Measurements from ENCODE around the gene ERGIC1. TPM values are rescaled to one million over a fixed set of nuclear protein-coding genes. Genes with fewer than 3 reads are reported as not detected.
A peak's percentile ranks its signal among the peaks of the same experiment; 100 is the strongest.
"Not testable (repeated sequence)": the region's sequence is repeated elsewhere in the genome, so short reads cannot be mapped to it uniquely, and the experiment has no call there.

The ERGIC1 gene
- total RNA-seq (2021; fragmentation: NEBNext Ultra II Directional; extraction: Animal tissue kit (Norgen Biotek cat#: 25700)), result 100 to 1,000 TPM; 240 to 276 (median 258) TPM
- long read RNA-seq, transcript ERGIC1-202 (10 exons, 2,881 nt), result major isoform, 29 of 61 reads
- long read RNA-seq, partial matches to known transcripts, result 5 of 61 reads
- long read RNA-seq, other reads (novel, unspliced or antisense), result 24 of 61 reads

- Mint-ChIP-seq H3K9me3 (no peaks in the 10 kb centered on the region), H3K4me3 (peak within 1 kb of the TSS; percentile 89), H3K27me3 (ENCODE audit: insufficient read depth) (no peaks in the 10 kb centered on the region), H3K4me1 (ENCODE audit: low read depth) (peaks cover 58% of the 10 kb centered on the region), H3K27ac (peak within 1 kb of the TSS; percentile 85), H3K36me3 (ENCODE audit: low read depth) (peaks cover 5% of the 10 kb centered on the region; the same call in 1 of the 2 replicates)
- TF ChIP-seq CTCF (IDR thresholded peaks at IDR 0.05), result no peak
- peak; percentile 71 for DNase-seq
Measured at GRCh38 chr5:172833686-172834414, at the start of gene ERGIC1. TSS of gene ERGIC1 (plus strand) at chr5:172834251. CDS start at chr5:172834414, 163 bp downstream.

GRCh38 chr5:172785429-172786088, 48.5 kb upstream of the ERGIC1 start:
- H3K27ac Mint-ChIP-seq, result no peak overlapping the region
- no peak for DNase-seq
- TF ChIP-seq CTCF (IDR thresholded peaks at IDR 0.05), result no peak
- H3K27me3 Mint-ChIP-seq (ENCODE audit: insufficient read depth), result no peaks in the 10 kb centered on the region; the same call in 1 of the 2 replicates
- H3K36me3 Mint-ChIP-seq (ENCODE audit: low read depth), result no peaks in the 10 kb centered on the region
- peaks cover 30% of the 10 kb centered on the region for H3K4me1 Mint-ChIP-seq (ENCODE audit: low read depth)
- no peak overlapping the region for H3K4me3 Mint-ChIP-seq
- no peaks in the 10 kb centered on the region for H3K9me3 Mint-ChIP-seq

GRCh38 chr5:172786736-172787462, 47.2 kb upstream of the ERGIC1 start:
- Mint-ChIP-seq H3K36me3 (ENCODE audit: low read depth) (no peaks in the 10 kb centered on the region), H3K9me3 (no peaks in the 10 kb centered on the region), H3K4me3 (no peak overlapping the region), H3K27me3 (ENCODE audit: insufficient read depth) (no peaks in the 10 kb centered on the region; the same call in 1 of the 2 replicates), H3K4me1 (ENCODE audit: low read depth) (peaks cover 29% of the 10 kb centered on the region), H3K27ac (no peak overlapping the region)
- no peak for TF ChIP-seq CTCF (IDR thresholded peaks at IDR 0.05)
- DNase-seq, result no peak

GRCh38 chr5:172787538-172787937, 46.5 kb upstream of the ERGIC1 start:
- H3K4me3 Mint-ChIP-seq; H3K36me3 Mint-ChIP-seq (ENCODE audit: low read depth); H3K9me3 Mint-ChIP-seq; DNase-seq; H3K27ac Mint-ChIP-seq; H3K27me3 Mint-ChIP-seq (ENCODE audit: insufficient read depth): not testable (repeated sequence)
- H3K4me1 Mint-ChIP-seq (ENCODE audit: low read depth), result peaks cover 23% of the 10 kb centered on the region

- Mint-ChIP-seq H3K4me3 (no peak overlapping the region), H3K4me1 (ENCODE audit: low read depth) (peaks cover 32% of the 10 kb centered on the region), H3K36me3 (ENCODE audit: low read depth) (no peaks in the 10 kb centered on the region), H3K9me3 (no peaks in the 10 kb centered on the region), H3K27ac (no peak overlapping the region), H3K27me3 (ENCODE audit: insufficient read depth) (no peaks in the 10 kb centered on the region; the same call in 1 of the 2 replicates)
- DNase-seq, result no peak
- no peak for TF ChIP-seq CTCF (IDR thresholded peaks at IDR 0.05)
Measured at GRCh38 chr5:172788771-172789686, 45.0 kb upstream of the ERGIC1 start.
